HG03442 (cell line): ENCODE results near the gene NOL12.
"Not testable (repeated sequence)": the region's sequence is repeated elsewhere in the genome, so short reads cannot be mapped to it uniquely, and the experiment has no call there.

Source experiments
- ATAC-seq: cut with Tn5 transposase; IDR thresholded peaks from one replicate; pipeline ENCODE4 v1.9.1; 2021; ENCODE audit warnings: mild to moderate bottlenecking, moderate library complexity; ENCODE audit not compliant: unreplicated experiment

The NOL12 gene

GRCh38 chr22:37678372-37678771 lies 7.8 kb upstream of the NOL12 start:
- ATAC-seq = no peak

DNA sequence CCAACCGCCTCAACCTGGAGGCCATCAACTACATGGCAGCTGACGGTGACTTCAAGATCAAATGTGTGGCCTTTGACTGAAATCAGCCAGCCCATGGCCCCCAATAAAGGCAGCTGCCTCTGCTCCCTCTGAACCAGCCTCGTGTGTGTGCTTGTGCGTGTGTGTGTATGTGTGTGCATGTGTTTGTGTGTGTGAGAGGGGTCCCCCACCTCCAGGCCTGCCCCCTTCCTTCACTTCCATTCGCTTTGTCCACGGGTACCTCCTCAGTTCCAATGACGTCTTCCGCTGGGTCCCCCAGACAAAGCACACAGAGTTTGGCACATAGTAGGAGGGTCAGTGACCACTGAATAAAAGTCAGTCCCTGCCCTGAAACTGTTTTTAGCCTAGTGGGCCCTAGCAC lies 6.5 kb upstream of the NOL12 start:
- ATAC-seq = no peak

GRCh38 chr22:37680191-37680851 lies 5.8 kb upstream of the NOL12 start:
- ATAC-seq = no peak

DNA sequence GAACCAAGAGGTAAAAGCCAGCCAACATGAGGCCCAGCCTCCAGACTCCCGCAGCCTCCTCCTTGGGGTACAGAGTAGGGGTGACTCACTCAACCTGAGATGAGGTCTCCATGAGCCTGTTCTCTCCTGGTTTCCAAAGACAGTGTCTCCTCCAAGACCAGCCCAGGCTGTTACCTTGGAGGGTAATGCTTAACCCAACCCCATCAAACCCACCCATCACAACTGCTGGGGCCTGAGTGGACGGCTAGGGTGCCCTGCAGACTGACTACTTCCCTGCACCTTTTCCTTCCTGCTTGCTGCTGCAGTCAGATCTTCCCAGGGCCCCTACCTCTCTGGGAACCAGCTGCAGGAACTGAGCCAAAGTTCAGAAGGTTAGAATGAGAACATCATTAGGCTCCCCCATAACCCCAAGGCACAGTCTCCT lies 5.1 kb upstream of the NOL12 start:
- no peak for ATAC-seq

DNA sequence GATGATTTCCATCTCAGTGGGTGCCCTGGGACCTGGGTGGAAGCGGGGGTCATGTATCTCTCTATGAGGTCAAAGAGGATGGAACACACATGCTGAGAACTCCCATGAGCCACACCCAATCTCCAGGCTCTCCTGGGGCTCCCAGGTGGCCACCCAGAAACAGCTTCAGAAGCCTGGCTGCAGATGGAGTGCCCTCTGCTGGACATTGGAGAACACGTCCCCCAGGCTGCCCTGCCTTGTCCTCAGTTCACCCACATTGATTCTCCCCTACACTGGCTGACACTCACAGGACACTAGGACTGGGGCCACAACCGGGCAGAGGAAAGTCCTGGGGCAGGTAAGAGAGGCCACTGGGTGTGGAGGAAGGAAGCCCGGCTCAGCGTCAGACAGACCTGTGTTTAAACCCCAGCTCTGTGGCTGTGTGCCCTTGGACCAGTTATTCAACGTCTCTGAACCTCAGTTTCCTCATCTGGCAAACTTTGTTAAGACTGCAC lies 4.5 kb upstream of the NOL12 start:
- ATAC-seq = no peak

GRCh38 chr22:37684803-37685615 lies 1.1 kb upstream of the NOL12 start:
- no peak for ATAC-seq

- ATAC-seq = no peak
Observed at GRCh38 chr22:37690407-37690806, 4.3 kb downstream of the NOL12 start.

DNA sequence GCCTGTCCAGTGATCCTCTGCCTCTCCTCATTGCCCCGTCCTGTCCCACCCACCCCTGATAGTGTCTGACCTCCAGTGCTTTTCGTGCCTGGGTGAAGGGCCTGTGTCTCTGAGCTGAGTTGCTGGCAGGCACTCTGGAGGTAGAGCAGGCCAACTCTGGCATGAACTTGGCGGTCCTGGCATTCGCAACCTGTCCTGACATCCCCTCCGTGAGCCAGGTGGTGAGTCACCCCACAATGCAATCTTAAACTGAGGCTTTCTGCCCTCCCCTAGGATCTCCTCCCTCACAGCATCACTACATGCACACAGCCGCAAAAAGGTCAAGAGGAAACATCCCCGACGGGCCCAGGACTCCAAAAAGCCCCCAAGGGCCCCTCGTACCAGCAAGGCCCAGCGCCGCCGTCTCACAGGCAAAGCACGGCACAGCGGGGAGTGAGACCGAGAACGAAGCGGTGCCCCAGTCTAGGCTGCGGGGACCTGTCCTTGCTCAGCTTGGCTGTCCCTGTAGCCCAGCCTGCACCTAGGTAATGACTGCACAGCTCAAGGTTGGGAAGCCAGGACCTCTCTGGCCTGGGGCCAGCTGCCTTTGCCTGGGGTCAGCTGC lies 4.9 kb downstream of the NOL12 start:
- ATAC-seq = no peak

DNA sequence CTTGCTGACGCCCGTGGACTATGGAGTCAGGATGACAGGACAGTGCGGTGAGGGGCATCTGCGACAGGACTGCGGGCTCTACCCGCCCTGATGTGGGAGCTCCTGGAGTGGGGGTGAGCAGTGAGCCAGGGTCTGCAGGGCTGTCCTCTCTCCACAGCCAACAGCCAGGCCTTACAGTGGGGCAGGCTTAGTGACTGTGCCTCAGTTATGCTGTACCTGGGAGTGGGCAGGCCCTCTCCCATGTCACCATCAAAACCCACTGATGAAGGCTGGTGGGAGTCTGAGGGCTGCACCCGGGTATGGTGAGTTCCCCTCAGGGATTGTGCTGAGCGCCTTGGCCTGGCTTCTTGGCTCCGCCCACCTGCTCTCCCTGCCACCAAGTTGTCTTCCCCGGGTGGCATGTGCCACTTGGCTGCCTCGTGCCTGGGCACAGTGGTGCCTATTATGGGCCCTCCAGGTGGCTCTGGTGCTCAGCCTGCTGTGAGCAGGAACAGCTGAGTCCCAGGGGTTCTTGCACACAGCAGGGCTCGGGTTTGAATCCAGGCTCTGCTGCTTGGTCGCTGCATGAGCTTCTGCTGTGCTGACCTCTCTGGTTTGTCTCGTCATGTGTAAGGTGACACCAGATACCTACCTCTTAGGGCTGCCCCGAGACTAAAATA lies 6.6 kb downstream of the NOL12 start:
- ATAC-seq = no peak

GRCh38 chr22:37694131-37694530 lies 8.0 kb downstream of the NOL12 start:
- not testable (repeated sequence) for ATAC-seq

GRCh38 chr22:37696260-37696656 lies 10.1 kb downstream of the NOL12 start:
- ATAC-seq = not testable (repeated sequence)

- no peak for ATAC-seq
Observed at GRCh38 chr22:37696657-37697537, 10.8 kb downstream of the NOL12 start, which contains the start of gene TRIOBP. TSS of gene TRIOBP (plus strand) at chr22:37697048. CDS start at chr22:37701366, 4,318 bp downstream.

DNA sequence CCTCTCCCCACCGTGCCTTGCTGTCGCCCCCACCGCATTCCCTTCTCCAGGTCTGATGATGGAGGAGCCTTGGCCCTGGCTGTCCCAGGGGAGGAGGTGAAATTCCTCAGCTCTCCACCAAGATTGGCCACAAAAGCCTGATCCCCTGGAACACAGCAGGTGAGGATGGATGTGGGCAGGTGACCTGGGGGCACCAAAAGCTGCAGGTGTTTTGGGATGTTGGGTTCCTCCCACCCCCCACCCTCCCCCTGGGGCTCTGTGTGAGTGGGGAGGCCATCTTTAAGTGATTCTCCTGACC lies 11.3 kb downstream of the NOL12 start:
- ATAC-seq = no peak

- ATAC-seq = no peak
Observed at GRCh38 chr22:37701141-37701786, 15.1 kb downstream of the NOL12 start.

- no peak for ATAC-seq
Observed at GRCh38 chr22:37703906-37704305, 17.8 kb downstream of the NOL12 start.

DNA sequence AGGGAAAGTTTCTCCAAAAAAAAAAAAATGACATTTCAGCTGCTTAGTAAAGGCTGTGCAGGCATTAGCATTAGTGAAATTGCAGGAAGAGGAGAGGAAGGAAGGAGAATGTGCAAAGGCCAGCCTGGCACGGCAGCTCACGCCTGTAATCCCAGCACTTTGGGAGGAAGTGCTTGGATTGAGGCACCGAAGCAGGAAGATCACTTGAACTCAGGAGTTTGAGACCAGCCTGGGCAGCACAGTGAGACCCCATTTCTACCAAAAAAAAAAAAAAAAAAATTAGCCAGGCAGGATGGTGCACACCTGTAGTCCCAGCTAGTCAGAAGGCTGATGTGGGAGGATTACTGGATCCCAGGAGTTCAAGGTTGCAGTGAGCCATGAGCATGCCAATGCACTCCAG lies 18.5 kb downstream of the NOL12 start:
- ATAC-seq = no peak

DNA sequence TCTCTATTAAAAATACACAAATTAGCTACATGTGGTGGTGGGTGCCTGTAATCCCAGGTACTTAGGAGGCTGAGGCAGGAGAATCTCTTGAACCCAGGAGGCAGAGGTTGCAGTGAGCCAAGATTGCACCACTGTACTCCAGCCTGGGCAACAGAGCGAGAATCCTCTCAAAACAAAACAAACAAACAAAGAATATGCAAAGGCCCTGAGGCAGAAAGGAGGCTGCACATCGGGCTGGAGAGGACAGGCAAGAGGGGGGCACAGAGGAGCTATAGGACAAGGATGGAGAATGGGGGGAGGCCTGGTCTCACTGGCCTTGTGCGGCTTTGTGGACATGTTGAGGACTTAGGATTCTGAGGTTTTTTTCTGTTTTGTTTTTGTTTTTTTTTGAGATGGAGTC lies 19.1 kb downstream of the NOL12 start:
- no peak for ATAC-seq

GRCh38 chr22:37708580-37709444 lies 22.7 kb downstream of the NOL12 start:
- ATAC-seq = no peak

DNA sequence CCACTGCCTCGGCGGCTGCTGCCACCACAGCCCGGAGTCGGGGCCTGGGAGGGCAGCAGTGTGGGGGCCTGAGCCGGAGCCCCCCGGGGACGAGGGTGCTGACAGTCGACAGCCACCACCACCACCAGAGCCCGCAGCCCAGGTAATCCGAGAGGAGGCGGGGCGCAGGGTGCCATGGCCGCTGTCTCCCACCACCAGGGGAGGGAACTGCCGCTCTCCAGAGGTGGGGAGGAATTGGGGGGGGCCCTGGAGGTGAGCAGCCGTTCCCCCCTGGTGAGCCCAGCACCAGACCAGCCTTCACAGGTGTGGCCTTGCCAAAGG lies 23.3 kb downstream of the NOL12 start:
- ATAC-seq = no peak
